Thoracic aorta (tissue), 2 donors: ENCODE measurements around the gene SLC39A2. TPM values are rescaled to one million over a fixed set of nuclear protein-coding genes. Genes with fewer than 3 reads are reported as not detected.

Experiments
- ATAC-seq: fragments of 150-250 bp; one replicate; pipeline ENCODE4 v1.8.0; 2017; ENCODE audit warnings: low read depth; ENCODE audit not compliant: insufficient number of reproducible peaks, low FRiP score
- DNase-seq: peaks from one replicate; pipeline ENCODE4 v3.0.0-alpha.2; 2020; ENCODE audit warnings: low spot score
- H3K27ac ChIP-seq, 2 donors: fragments of 200-600 bp; sonication (generic); 1 replicate in 1 of 2; 2 replicates in 1 of 2; pipeline ENCODE4 v1.5.1; 2016; ENCODE audit warnings: mild to moderate bottlenecking in 2 of 2, moderate library complexity in 2 of 2
- H3K27me3 ChIP-seq: fragments of 200-600 bp; sonication (generic); replicated peaks from 2 replicates; pipeline ENCODE4 v1.6.0; 2016; ENCODE audit warnings: mild to moderate bottlenecking; ENCODE audit not compliant: insufficient read depth
- H3K36me3 ChIP-seq: fragments of 200-600 bp; sonication (generic); one replicate; pipeline ENCODE4 v1.5.1; 2016
- H3K4me1 ChIP-seq, 2 donors: fragments of 200-600 bp; sonication (generic); 1 replicate in 1 of 2; 2 replicates in 1 of 2; pipeline versions ENCODE4 v1.5.1 to v1.6.0; 2016; ENCODE audit warnings: low read depth in 2 of 2, mild to moderate bottlenecking in 1 of 2; ENCODE audit not compliant: control insufficient read depth in 1 of 2
- H3K4me3 ChIP-seq: fragments of 200-600 bp; sonication (generic); 2 replicates; pipeline ENCODE4 v1.5.1; 2016; ENCODE audit warnings: mild to moderate bottlenecking
- H3K9me3 ChIP-seq: fragments of 200-600 bp; sonication (generic); 2 replicates; pipeline ENCODE4 v1.5.1; 2016
- total RNA-seq, 2 donors: library from RNA; depleted of rRNA; stranded (reverse); fragments of >200 nt; gene quantifications; one replicate each; pipeline versions ENCODE4 v1.1.0 to v1.2.3, GENCODE V29; 2016
- TF ChIP-seq, protein P1 (sequence below): fragments of 200-600 bp; sonication (generic); IDR thresholded peaks from one replicate; pipeline ENCODE4 v1.5.1; 2019; ENCODE audit warnings: antibody characterized with exemption

Gene SLC39A2
- total RNA-seq, 2 donors from 2014 or later, result not detected

DNA sequence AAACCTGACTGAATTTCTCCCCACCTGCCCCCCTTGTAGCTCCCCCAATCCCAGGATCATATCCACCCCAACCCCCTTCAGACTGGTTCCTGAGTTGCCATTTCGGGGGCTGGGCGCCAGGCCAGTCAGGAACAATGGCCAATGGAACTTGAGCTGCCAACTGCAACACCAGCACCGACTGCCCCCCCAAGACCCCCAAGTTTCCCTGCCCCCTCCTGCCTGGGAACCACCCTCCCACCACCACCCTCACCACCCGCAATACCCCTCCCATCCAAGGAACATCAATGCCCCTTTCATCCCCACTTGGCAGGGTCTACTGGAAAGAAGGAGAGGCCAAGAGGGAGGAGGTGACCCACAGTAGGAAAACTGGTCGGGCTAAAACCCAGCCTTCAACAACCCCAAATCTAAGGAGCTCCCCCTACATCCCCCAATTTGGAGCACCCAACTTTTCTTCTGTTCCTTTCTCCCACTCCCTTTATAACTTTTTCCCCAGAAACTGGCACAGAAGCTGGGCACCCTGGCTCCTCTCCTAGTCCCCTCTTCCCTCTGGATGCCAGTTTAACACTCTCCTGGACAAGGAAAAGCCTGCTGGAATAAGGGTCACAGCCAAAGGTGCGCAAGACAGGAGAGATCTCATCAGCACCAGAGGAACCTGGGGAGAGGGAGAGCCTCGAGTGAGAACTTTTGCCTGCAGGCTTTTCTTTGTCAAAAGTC lies 27.3 kb downstream of the SLC39A2 start:
- H3K9me3 ChIP-seq, result no peaks in the 10 kb centered on the region
- peaks cover 11 to 39% of the 10 kb centered on the region in 2 donors for H3K4me1 ChIP-seq
- ATAC-seq (no peak), DNase-seq (no peak)
- peaks cover 4% of the 10 kb centered on the region for H3K36me3 ChIP-seq
- H3K27me3 ChIP-seq, result no peaks in the 10 kb centered on the region
- TF ChIP-seq, protein P1, sequence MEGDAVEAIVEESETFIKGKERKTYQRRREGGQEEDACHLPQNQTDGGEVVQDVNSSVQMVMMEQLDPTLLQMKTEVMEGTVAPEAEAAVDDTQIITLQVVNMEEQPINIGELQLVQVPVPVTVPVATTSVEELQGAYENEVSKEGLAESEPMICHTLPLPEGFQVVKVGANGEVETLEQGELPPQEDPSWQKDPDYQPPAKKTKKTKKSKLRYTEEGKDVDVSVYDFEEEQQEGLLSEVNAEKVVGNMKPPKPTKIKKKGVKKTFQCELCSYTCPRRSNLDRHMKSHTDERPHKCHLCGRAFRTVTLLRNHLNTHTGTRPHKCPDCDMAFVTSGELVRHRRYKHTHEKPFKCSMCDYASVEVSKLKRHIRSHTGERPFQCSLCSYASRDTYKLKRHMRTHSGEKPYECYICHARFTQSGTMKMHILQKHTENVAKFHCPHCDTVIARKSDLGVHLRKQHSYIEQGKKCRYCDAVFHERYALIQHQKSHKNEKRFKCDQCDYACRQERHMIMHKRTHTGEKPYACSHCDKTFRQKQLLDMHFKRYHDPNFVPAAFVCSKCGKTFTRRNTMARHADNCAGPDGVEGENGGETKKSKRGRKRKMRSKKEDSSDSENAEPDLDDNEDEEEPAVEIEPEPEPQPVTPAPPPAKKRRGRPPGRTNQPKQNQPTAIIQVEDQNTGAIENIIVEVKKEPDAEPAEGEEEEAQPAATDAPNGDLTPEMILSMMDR, result no peak
- peak overlapping the region; percentile 89 to 94 for H3K27ac ChIP-seq
- peak overlapping the region; percentile 99 for H3K4me3 ChIP-seq

DNA sequence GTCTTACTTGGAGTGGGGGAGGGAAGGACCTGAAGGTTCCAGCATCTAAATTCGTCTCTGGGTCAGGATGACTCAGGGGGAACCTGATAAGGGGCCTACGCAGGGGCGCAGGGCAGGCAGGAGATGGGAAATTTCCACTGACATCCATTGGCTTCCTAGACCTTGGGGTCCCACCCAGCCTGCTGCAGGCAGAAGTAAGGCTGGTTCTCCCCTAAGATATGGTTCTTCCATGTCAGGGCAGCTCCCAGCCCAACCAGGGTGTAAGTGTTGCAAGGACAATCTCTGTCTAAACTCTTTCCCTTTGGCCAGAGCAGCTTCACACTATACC lies 27.9 kb downstream of the SLC39A2 start:
- H3K4me3 ChIP-seq, result no peak overlapping the region
- H3K27me3 ChIP-seq, result no peaks in the 10 kb centered on the region
- TF ChIP-seq, protein P1, result no peak
- peaks cover 11 to 39% of the 10 kb centered on the region in 2 donors for H3K4me1 ChIP-seq
- H3K27ac ChIP-seq, result peak overlapping the region; percentile 89 to 94
- no peaks in the 10 kb centered on the region for H3K9me3 ChIP-seq
- H3K36me3 ChIP-seq, result no peaks in the 10 kb centered on the region
- DNase-seq (no peak), ATAC-seq (no peak)

DNA sequence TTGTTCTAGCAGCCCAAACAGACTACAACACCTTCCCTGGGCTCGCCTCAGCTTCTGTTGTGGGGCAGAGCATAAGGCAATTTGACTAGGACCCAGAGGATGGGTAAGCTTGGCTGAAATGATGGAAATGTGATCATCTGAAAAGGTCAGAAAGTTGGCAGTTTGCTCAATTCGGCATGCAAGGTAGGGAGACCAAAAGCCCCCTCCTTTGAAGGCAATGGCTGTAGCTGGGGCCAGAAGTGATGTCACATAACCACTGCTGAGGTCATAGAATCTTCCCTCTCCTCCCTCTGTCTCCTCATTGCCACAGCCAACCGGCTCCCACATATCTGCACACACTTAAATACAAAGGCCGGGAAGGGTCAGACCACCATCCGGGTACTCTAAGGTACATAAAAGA lies 30.8 kb downstream of the SLC39A2 start, which contains the start of gene TPPP2:
Gene TPPP2, plus strand, starts transcription at position 301 of the 400 bp plus-strand sequence. CDS start 365 bp downstream, outside the sequence.
- no peak within 1 kb of the TSS for H3K4me3 ChIP-seq
- H3K4me1 ChIP-seq, result peaks cover 11 to 15% of the 10 kb centered on the region in 2 donors
- DNase-seq (no peak), ATAC-seq (no peak)
- no peaks in the 10 kb centered on the region for H3K36me3 ChIP-seq
- TF ChIP-seq, protein P1, result no peak
- H3K27me3 ChIP-seq, result no peaks in the 10 kb centered on the region
- H3K9me3 ChIP-seq, result no peaks in the 10 kb centered on the region
- no peak within 1 kb of the TSS for H3K27ac ChIP-seq

- H3K4me3 ChIP-seq, result no peak overlapping the region
- no peaks in the 10 kb centered on the region for H3K27me3 ChIP-seq
- DNase-seq (no peak), ATAC-seq (no peak)
- H3K4me1 ChIP-seq, result peaks cover 11 to 15% of the 10 kb centered on the region in 2 donors
- H3K36me3 ChIP-seq, result no peaks in the 10 kb centered on the region
- H3K27ac ChIP-seq, result no peak overlapping the region
- H3K9me3 ChIP-seq, result no peaks in the 10 kb centered on the region
- TF ChIP-seq, protein P1, result no peak
Observed at GRCh38 chr14:21030531-21030930, 31.4 kb downstream of the SLC39A2 start.

GRCh38 chr14:21032326-21033132 lies 33.4 kb downstream of the SLC39A2 start:
- Histone ChIP-seq H3K4me1 (no peaks in the 10 kb centered on the region), H3K4me3 (no peak overlapping the region), H3K27me3 (no peaks in the 10 kb centered on the region), H3K9me3 (no peaks in the 10 kb centered on the region), H3K36me3 (no peaks in the 10 kb centered on the region), H3K27ac (no peak overlapping the region)
- DNase-seq, result no peak
- no peak for ATAC-seq
- TF ChIP-seq, protein P1, result no peak
